Measurements from ENCODE around the gene C1QTNF5.

C1QTNF5 gene

DNA sequence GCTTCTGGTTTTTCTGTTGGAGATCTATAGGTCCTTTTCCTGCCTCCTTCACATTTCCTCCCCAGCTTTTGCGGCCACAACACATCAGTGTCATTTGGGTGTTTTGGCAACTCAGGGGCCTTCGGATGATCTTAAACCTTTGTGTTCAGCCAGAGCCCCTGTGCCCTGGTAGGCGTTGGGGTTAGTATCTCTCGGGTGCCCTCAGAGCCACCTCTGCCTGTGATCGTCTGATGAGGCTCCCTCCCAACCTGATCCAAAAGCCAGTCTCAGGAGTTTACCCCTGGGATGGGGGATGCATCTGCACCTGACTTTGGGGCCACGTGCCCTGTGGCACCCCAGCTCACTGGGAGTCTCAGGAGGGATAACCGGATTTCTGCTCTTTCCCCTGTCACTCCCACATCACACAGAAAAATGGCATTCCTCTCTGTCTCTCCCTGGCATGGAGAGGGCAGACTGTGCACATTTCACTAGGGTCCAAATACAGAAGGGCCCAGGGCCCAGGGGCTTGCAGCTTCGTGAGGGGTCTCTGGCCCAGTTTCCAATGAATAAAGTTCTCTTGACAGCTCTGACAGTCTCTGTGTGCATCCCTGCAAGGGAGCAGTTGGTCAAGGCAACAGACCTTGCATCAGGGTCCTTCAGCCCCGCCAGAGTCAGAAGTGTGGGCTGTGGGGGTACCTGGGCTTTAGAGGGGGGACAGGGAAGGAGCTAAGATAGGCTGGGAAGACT is 3.8 kb downstream of the C1QTNF5 start:
- DNase-seq: no peak

DNA sequence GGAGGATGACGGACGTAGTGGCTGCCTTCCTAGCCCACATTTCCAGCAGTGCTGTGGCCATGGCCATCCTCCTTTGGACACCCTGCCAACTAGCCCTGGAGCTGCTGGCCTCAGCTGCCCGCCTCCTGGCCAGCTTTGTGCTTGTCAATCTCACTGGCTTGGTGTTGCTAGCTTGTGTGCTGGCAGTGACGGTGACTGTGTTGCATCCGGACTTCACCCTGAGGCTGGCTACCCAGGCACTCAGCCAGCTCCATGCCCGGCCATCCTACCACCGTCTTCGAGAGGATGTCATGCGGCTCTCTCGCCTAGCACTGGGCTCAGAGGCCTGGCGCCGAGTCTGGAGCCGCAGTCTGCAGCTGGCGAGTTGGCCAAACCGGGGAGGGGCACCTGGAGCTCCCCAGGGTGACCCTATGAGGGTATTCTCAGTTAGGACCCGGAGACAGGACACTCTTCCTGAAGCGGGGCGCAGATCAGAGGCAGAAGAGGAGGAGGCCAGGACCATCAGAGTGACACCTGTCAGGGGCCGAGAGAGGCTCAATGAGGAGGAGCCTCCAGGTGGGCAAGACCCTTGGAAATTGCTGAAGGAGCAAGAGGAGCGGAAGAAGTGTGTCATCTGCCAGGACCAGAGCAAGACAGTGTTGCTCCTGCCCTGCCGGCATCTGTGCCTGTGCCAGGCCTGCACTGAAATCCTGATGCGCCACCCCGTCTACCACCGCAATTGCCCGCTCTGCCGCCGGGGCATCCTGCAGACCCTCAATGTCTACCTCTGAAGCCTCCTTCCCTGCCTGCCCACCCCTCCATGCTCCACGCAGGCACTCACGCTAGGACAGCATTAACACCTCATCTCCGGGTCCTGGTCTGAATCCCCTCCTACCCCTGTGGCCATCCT is 4.8 kb downstream of the C1QTNF5 start:
- DNase-seq: no peak

DNA sequence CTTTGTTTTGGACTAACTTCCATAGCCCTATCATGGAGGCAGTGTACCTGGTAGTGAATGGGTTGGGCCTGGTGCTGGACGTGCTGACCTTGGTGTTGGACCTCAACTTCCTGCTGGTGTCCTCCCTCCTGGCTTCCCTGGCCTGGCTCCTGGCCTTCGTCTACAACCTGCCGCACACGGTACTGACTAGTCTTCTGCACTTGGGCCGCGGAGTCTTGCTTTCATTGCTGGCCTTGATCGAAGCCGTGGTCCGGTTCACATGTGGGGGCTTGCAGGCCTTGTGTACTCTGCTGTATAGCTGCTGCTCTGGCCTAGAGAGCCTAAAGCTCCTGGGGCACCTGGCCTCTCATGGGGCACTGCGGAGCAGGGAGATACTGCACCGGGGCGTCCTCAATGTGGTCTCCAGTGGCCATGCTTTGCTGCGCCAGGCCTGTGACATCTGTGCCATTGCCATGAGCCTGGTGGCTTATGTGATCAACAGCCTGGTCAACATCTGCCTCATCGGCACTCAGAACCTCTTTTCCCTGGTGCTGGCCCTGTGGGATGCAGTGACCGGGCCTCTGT is 5.5 kb downstream of the C1QTNF5 start:
- no peak for DNase-seq

DNA sequence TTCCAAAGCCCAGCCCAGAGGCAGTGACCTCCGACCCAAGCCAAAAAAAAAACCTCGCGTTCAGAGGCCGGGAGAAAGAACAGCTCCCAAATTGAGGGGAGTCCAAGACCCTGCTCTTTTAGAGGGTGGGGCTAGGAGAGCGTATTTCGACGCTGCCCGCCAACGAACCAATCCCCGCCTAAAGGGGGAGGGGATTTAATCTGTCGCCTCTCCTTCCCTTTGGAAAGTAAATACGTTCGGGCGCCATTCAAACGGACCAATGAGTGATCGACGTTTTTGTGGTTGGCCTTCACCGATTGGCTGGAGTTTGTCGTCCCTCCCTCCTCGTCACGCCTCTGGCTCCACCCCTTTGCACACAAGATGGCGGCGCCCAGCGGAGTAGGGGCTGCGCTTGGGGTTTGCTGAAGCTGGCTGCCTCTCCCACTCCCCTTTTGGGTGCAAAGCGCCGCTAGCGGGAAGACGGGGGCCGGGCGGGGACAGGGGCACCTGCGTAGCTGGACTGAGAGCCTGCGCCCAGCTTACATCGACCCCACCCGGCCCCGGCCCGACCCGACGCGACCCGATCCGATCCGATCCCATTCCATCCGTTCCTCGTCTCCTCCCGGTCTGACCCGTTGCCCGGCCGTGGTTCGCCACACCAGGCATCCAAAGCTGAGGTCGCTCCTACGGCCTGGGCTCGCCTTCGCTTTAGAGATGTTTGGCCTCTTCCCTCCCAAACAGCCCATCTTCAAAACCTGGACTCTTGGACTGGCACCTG is 6.3 kb downstream of the C1QTNF5 start, which contains the start of gene RNF26:
TSS of gene RNF26 (plus strand) at position 354 of the 757 bp plus-strand sequence. CDS start 596 bp downstream, outside the sequence.
- peak; percentile 89 for DNase-seq

DNA sequence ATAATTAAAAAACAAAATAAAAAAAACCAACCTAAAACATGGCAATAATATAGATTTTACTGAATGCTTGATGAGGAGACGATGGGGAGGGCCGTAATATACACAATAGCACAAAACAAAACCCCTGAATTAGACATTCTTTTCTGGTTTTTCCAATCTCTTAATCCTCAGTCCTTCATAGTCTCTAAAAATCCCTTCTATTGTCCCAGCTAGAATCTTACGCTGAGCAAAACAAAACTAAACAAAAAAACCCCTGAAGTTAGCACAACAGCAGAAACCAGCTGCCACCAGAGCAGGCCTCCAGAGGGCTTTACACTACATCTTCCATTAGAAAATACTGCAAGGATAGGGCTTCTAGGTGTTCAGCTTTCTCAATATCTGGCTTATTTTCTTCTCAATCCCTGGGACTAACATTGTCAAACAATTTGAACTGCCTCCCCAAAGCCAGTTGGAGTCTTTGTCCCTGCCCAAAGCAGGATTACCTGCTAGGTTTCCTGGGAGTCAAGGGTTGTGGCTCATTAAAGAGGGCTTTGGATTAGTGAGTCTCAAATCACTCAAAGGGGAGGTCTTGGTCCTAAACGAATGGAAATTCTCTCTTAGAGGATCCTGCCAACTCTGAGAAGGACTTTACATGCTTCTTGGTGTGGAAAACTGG is 8.4 kb downstream of the C1QTNF5 start:
- DNase-seq: no peak

DNA sequence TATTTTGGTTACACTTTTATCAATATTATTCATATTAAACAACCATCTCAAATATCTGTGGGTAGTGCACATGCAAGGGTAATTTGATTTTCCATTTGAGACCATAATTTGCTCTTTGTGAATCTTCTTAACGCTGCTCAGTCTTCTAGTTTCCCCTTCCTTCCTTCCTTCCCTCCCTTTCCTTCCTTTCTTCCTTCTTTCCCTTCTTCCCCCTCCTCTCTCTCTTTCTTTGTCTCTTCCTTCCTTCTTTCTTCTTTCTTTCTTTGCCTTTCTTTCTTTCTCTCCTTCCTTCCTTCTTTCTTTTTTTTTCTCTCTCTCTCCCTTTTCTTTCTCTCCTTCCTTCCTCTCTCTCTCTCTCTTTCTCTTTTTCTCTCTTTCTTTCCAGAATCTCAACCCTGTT is 10.4 kb downstream of the C1QTNF5 start:
- no peak for DNase-seq

DNA sequence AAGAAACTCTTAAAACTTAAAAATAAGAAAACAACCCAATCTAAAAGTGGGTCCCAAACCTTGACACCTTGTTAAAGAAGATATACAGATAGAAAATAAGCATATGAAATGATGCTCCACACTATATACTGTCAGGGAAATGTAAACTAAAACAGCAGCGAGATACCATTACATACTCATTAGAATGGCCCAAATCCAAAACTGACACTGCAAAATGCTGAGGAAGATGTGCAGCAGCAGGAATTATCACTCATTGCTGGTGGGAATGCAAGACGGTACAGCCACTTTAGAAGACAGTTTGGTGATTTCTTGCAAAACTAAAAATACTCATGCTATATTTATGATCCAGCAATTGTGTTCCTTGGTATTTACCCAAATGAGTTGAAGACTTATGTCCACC is 11.4 kb downstream of the C1QTNF5 start:
- no peak for DNase-seq

DNA sequence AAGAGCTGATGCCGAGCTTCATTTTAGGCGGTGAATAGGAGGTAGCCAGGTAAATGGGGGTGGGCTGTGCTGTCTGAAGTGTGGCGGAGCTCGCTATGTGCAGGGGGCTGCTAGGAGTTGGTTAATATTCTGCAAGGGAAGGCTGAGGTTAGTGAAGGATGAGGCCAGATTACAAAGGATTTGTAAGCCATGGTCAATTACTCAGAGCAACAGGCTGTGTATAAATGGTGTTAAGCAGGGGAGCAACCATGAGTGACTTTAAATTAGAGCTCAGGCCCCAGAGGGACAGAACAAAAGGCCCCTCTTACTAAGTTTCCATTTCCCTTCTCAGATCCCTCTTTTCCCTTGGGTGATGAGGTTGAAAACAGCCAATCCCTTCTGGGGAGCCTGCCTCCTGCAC is 16.5 kb downstream of the C1QTNF5 start:
- no peak for DNase-seq

DNA sequence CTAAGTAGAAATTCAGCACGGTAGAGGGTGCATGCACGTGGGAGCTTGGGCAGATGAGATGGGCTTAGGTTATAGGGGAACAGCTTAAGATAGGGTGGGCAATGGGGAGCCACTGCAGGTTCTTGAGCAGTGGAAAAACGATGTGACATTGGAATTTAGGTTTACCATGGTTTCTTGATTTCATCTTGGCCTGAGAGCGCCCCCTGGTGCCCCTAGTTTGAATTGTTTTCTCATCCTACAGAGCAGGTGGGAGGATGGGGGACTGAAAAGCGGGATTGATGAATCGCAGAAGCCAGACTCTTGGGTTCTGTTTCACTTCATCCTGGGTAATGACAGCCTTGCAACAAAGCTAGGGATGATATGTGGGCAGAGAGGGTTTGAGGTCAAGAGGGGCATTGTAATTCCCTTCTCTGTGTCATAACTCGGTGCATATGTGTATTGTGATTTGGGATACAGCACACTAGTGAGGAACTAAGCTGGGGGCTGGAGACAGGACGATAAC is 17.1 kb downstream of the C1QTNF5 start:
- DNase-seq: peak; percentile 77

DNA sequence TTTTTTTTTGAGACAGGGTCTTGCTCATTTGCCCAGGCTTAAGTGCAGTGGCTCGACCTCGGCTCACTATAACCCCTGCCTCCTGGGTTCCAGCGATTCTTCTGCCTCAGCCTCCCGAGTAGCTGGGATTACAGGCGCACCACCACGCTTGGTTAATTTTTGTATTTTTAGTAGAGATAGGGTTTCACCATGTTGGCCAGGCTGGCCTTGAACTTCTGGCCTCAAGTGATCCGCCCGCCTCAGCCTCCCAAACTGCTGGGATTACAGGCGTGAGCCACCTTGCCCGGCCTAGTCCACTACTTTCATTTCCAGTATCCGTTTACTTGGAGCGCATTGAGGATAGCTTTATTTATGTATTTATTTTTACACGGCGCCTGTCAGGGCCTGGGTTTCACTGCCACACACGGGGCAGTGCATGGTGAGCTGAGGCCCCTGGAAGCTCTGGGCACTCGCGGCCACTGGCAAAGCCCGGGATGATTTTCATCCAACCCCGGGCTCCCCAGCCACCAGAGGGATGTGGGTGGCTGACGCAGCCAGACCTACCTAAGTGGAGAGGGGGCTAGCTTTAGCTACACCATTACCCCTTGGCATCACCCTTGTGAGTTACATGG is 17.7 kb downstream of the C1QTNF5 start:
- no peak for DNase-seq

DNA sequence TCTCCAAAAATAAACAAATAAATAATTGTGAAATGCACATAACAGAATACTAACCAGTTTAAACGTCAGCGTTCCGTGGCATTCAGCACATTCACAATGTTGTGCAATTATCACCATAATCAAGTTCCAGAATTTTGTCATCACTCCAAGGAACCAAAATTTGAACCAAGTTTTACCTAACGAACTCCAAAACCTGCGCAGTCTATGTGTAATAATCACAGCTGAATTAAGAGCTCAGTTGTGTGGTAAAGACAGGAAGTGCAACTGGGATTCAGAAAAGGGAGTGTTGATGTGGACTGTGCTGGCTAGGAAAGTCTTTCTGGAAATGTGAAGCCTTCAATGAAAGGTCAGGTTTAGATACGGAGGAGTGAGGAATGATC is 18.3 kb downstream of the C1QTNF5 start:
- DNase-seq: no peak

DNA sequence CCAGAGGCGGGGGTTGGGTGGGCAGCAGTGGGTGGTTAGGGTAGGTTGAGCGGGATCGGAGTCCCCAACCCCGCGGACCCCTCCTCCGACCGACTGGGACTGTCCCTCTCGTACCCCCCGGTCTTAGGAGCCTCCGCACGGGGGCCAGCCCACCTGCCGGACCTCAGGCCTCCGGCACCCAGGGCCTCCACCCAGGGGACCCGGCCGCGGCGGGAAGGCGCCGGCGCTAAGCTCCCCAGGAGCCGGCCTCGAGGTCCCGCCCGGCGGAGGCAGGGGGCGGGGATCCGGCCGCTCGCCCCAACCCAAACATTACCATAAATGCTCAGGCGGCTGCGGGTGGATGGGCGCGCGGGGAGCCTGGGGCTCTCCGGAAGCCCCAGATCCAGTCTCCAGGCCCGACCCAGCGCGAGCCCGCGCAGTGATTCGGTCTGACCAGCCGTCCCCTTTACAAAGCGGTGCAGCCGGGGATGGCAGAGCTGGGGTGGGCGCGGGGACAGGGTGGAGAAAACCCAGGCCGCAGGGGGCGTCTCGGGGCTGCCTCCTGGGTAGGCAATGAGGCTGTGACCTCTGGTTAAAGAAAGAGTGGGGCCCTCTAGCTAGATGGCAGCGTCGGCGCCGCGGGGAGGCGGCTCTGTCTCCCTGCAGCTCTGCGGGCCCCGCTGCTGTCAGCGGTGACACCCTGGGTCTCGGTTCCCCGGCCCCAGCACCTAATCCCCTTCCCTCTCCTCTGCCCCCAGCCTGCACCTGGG is 19.7 kb downstream of the C1QTNF5 start:
- peak; percentile 45 for DNase-seq

DNA sequence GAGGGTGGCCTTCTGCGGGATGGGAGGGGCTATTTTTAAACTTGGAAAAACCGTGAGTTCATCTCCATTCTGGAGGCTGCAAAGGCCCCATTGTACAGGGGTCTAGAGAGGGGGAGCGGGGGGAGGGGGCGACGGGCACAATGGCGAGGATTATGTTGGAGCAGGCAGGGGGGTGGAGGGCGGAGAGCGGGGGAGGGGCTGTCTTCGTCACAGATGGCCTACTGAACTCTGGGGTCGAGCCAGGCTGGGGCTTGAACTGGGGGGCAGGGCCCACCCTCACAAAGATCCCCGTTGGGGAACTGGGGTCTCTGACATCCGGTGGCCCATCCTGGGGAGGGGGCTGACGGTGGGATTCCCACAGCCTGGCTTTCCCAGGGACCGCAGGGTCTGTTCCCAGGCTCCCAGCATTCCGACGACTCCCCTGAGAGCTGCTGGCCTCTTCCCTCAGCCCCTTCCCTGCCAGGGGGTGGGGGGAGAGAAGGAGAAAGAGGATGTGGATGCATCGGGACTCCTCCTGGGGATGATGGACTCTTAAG is 20.4 kb downstream of the C1QTNF5 start:
- no peak for DNase-seq

DNA sequence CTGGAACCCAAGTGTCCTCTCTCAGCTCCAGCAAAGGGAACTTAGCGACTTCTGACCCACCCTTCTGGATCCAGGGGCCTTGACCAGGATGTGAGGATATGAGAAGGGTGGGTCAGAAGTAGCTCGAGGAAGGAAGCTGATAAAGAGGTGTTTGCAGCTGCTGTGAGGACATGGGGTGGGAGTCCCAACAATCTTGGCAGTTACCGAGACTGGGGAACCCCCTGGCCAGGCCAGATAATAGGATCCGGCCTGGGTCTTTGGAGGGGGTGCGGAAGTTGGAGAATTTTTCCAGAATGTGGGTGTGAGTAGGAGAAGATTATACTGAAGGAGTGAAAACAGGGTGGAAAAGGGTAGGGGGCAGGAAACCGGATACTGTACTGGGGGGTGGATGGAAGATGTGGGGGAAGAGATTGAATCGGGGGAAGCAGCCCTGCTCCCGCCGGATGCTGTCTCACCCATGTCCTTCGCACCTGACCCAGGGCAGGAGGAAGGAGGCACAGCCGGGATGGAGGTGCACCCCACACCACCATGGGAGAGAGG is 20.9 kb downstream of the C1QTNF5 start:
- DNase-seq: no peak

DNA sequence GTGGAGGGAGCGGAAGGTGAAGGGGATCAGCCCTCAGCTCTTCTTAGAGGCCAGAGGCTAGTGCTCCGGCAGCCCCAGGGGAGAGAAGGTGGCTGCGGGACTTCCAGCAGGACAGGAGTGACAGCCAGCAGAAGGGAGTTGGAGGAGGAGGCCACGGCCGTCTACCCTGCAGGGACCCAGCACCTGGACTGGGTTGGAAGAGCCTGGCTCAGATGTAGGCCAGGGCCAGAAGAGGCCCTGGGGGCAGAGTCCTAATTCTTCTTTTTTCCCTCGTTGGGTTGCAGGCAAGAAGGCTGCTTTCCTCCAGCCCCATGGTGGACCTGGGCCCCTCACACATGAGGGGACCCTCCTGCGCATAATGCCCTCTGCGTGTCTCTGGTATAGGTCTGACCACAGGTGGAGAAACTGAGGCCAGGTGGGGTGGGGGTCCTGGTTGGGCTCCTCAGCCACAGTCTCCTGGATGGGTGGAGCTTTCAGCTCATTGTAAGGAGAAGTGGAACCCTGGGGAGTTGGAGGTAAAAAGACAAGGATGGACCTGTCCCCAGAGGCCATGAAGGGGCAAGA is 21.5 kb downstream of the C1QTNF5 start:
- DNase-seq: no peak

DNA sequence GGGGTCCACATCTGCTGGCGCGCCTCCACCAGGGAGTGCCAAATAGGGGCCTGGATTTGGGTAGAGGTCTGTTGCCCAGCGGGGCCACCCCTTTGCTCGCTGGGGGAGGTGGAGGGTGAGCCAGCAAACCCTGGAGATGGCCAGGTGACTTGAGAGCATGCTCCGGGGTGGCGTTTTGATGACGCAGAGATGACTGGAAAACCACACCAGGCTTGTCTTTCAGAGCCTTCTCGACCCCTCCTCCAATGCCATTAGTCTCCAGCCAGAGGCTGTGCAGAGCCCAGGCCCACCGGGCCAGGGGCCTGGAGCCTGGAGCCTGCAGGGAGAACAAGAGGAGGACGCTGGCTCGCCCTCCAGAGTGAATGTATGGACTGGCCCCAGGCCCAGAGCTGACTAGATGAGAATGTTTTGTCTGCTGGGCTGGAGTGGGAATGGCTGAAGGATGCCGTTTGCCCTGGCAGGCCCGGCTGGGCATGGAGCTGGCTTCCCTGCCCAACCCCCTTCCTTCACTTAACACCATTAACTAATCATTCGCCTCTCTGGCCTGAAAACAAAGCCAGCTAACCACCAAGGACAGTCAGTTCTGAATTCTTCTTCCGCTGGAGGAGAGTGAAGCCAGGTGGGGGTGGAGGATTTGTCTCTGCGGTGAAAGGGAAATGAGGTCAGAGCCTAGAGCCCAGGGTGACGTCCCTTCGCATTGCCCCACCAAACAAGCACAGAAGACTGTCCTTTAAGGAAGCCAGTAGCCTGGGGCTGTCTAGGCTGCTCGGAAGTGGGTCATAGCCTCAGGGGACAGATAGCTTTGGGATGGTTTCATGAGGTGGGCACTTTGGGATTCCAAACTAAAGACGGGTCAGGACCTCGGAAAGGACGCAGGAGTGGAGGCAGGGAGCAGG is 22.2 kb downstream of the C1QTNF5 start:
- DNase-seq: no peak

DNA sequence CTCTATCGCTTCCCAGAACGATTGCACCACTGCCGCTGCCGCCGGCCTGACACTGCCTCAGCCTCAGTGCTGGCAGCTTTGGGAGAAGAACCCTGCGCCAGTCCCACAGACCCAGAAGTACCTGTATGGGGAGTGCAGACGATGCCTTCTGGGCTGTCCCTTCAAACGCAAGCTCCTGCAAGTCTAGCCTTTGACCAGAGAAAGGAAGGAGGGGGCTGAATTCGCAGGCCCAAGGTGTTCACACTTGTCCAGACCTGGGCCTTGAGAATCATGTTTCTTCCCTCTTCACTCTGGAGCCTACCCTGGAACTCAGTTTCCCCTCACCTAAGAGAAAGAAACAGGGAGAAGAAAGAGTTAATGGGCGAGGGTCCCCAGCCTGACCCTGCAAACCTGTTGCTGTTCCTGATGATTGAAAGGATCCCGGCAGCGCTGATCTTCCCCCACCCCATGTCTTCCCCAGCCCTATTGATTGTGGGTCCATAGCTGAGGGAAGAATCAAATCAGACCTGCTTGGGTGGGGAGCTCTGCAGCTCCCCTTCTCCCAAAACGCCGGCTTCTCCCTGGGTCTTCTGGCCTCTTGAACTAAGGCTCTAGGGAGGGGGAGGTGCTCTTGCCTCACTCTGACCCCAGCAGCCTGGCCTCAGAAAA is 23.0 kb downstream of the C1QTNF5 start:
- DNase-seq: no peak
